ENCODE results near the gene HCN2. TPM values are rescaled to one million over a fixed set of nuclear protein-coding genes. Genes with fewer than 3 reads are reported as not detected.

The HCN2 gene
- total and polyA plus RNA-seq, 2 of the 13 experiments (the other 11 are each of a cell fraction or from before 2014, with no cell fraction given) = 0.01 TPM; not detected in 1

DNA sequence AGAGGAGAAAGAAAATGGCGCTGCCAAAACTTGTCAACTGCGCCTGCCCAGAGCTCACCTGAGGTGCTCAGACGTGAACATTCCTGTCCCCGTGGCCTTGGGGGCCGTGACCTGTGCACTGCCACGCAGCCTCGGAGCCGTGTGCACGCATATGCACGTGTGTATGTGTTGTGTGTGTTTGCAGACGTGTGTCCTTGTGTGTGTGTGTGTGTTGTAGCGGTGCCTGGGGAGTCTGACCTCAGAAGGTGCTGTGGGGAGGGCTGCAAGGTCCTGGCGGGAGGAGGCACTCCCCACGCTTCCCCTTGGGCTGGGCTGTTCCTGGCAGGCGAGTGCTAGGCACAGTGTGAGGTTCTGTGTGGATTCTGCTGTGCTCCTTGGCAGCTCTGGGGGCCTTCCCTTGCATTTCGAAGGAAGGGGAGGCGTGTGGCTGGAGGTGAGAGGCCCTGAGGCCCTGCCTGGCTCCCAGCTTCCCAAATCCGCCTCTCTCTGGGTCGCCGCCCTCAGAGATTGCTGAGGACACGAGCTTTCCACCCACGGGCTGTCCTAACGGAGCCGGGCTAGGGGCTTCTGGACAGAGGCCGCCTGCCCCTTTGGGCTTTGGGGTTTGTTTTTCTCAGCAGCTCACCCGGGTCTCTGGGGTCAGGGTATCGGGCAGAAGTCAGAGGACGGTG, 12.8 kb upstream of the HCN2 start:
- H3K4me1 ChIP-seq (ENCODE audit: insufficient read depth, low read length) = peaks cover 16% of the 10 kb centered on the region
- peak overlapping the region; percentile 55; the same call in 1 of the 2 replicates for H3K4me2 ChIP-seq (ENCODE audit: low read depth, low read length)
- H3K4me3 ChIP-seq (replicated peaks in 1 of 3; ENCODE audit: insufficient read depth in 1 of 3, low read depth in 2 of 3, low read length in 3 of 3) = peak overlapping the region in 1 of 3 experiments; percentile 48; a peak in 2 of 6 replicates
- DNase-seq (ENCODE audit: low spot score) = no peak
- H2AFZ ChIP-seq (ENCODE audit: low read length) = no peak overlapping the region
- peaks cover 82% of the 10 kb centered on the region for H4K20me1 ChIP-seq (ENCODE audit: insufficient read depth, low read length)
- WGBS (ENCODE audit: low lambda C conversion rate) = 91% methylated on average over 26 of the region's 28 CpGs
- FAIRE-seq = no peak
- H3K27ac ChIP-seq (ENCODE audit: extremely low read length, insufficient read depth, low read length) = no peak overlapping the region
- H3K27me3 ChIP-seq (ENCODE audit: control insufficient read depth in 1 of 2, insufficient read depth in 2 of 2, low read length in 2 of 2) = no peaks in the 10 kb centered on the region; a peak in 1 of 5 replicates
- H3K9ac ChIP-seq (ENCODE audit: insufficient read depth, low read depth, low read length) = peak overlapping the region; percentile 29; the same call in 1 of the 2 replicates
- intact Hi-C loops (cut with micrococcal nuclease; ENCODE audit: unreplicated experiment) = no loop called here
- peaks cover 71% of the 10 kb centered on the region for H3K79me2 ChIP-seq (ENCODE audit: insufficient read depth, low read length)
- no TSS peak for BruUV-seq (replicated peaks)
- CTCF ChIA-PET (ENCODE audit: low intra/inter-chr PET ratio, low total read pairs) = no interaction called here
- in situ Hi-C loops (cut with HindIII; ENCODE audit: extremely low pct_ligation_motif_present, low pct_unique_long_range_greater_than_20kb) = no loop called here
- H3K36me3 ChIP-seq (replicated peaks in 1 of 2; ENCODE audit: control insufficient read depth in 1 of 2, insufficient read depth in 2 of 2, low read length in 2 of 2) = peaks cover 31 to 32% of the 10 kb centered on the region in 2 experiments; a peak in 4 of 5 replicates
- no peaks in the 10 kb centered on the region for H3K9me3 ChIP-seq (ENCODE audit: low read length)
- TF ChIP-seq ZBTB33 (CRISPR knock-in tag; IDR thresholded peaks at IDR 0.05) (peak; percentile 80), POLR2A (IDR thresholded peaks at IDR 0.05; ENCODE audit: insufficient read depth in 1 of 2, low read depth in 2 of 2, low read length in 2 of 2) (0 out of 4 replicates have a peak, but pooled peaks of 1 of the 2 experiments have one; percentile 27), ZNF326 (CRISPR knock-in tag; IDR thresholded peaks at IDR 0.05; ENCODE audit: borderline replicate concordance) (0 out of 2 replicates have a peak, but pooled peaks have one; percentile 23), EP300 (IDR thresholded peaks at IDR 0.05; ENCODE audit: low read depth in 2 of 2, low read length in 2 of 2) (no peak), EP300 (CRISPR knock-in tag; IDR thresholded peaks at IDR 0.05; ENCODE audit: borderline replicate concordance) (no peak), EED (CRISPR knock-in tag; IDR thresholded peaks at IDR 0.05) (no peak)
- TF ChIP-seq, protein P1, sequence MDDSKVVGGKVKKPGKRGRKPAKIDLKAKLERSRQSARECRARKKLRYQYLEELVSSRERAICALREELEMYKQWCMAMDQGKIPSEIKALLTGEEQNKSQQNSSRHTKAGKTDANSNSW (CRISPR knock-in tag; IDR thresholded peaks at IDR 0.05; ENCODE audit: borderline replicate concordance) = no peak
- TF ChIP-seq, protein P2, sequence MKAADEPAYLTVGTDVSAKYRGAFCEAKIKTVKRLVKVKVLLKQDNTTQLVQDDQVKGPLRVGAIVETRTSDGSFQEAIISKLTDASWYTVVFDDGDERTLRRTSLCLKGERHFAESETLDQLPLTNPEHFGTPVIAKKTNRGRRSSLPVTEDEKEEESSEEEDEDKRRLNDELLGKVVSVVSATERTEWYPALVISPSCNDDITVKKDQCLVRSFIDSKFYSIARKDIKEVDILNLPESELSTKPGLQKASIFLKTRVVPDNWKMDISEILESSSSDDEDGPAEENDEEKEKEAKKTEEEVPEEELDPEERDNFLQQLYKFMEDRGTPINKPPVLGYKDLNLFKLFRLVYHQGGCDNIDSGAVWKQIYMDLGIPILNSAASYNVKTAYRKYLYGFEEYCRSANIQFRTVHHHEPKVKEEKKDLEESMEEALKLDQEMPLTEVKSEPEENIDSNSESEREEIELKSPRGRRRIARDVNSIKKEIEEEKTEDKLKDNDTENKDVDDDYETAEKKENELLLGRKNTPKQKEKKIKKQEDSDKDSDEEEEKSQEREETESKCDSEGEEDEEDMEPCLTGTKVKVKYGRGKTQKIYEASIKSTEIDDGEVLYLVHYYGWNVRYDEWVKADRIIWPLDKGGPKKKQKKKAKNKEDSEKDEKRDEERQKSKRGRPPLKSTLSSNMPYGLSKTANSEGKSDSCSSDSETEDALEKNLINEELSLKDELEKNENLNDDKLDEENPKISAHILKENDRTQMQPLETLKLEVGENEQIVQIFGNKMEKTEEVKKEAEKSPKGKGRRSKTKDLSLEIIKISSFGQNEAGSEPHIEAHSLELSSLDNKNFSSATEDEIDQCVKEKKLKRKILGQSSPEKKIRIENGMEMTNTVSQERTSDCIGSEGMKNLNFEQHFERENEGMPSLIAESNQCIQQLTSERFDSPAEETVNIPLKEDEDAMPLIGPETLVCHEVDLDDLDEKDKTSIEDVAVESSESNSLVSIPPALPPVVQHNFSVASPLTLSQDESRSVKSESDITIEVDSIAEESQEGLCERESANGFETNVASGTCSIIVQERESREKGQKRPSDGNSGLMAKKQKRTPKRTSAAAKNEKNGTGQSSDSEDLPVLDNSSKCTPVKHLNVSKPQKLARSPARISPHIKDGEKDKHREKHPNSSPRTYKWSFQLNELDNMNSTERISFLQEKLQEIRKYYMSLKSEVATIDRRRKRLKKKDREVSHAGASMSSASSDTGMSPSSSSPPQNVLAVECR (CRISPR knock-in tag; IDR thresholded peaks at IDR 0.05; ENCODE audit: borderline replicate concordance) = 0 out of 2 replicates have a peak, but pooled peaks have one; percentile 22
- POLR2A ChIA-PET = interaction anchor here (0.7 to 3.1 kb wide), 2 partner anchors 44 to 46 kb away, joined by 3 to 13 read pairs; no protein-coding TSS in a partner anchor
- no peak for ATAC-seq

All from HepG2 (cell line).